ENCODE data around the gene SGSM1.

The SGSM1 gene

GRCh38 chr22:24763872-24764485, 42.0 kb upstream of the SGSM1 start:
- TF ChIP-seq CTCF (IDR thresholded peaks at IDR 0.05; ENCODE audit: low read depth, low read length) = no peak
- no peak for DNase-seq (ENCODE audit: low read depth, low spot score)
- in situ Hi-C loops (cut with HindIII; ENCODE audit: low sequenced_read_pairs) = no loop called here
- no peak overlapping the region for H3K4me3 ChIP-seq (ENCODE audit: low read depth, low read length)

GRCh38 chr22:24765166-24765565, 40.8 kb upstream of the SGSM1 start:
- no peak for TF ChIP-seq CTCF (IDR thresholded peaks at IDR 0.05; ENCODE audit: low read depth, low read length)
- H3K4me3 ChIP-seq (ENCODE audit: low read depth, low read length) = no peak overlapping the region
- DNase-seq (ENCODE audit: low read depth, low spot score) = no peak
- in situ Hi-C loops (cut with HindIII; ENCODE audit: low sequenced_read_pairs) = no loop called here

- in situ Hi-C loops (cut with HindIII; ENCODE audit: low sequenced_read_pairs) = no loop called here
- peak; percentile 56 for DNase-seq (ENCODE audit: low read depth, low spot score)
- TF ChIP-seq CTCF (IDR thresholded peaks at IDR 0.05; ENCODE audit: low read depth, low read length) = peak; percentile 78
- H3K4me3 ChIP-seq (ENCODE audit: low read depth, low read length) = no peak overlapping the region
Observed at GRCh38 chr22:24768537-24769374, 37.3 kb upstream of the SGSM1 start.

GRCh38 chr22:24772493-24773220, 33.4 kb upstream of the SGSM1 start:
- in situ Hi-C loops (cut with HindIII; ENCODE audit: low sequenced_read_pairs) = no loop called here
- peak; percentile 29 for DNase-seq (ENCODE audit: low read depth, low spot score)
- H3K4me3 ChIP-seq (ENCODE audit: low read depth, low read length) = no peak overlapping the region
- peak; percentile 71 for TF ChIP-seq CTCF (IDR thresholded peaks at IDR 0.05; ENCODE audit: low read depth, low read length)

- TF ChIP-seq CTCF (IDR thresholded peaks at IDR 0.05; ENCODE audit: low read depth, low read length) = no peak
- in situ Hi-C loops (cut with HindIII; ENCODE audit: low sequenced_read_pairs) = no loop called here
- no peak for DNase-seq (ENCODE audit: low read depth, low spot score)
- H3K4me3 ChIP-seq (ENCODE audit: low read depth, low read length) = no peak overlapping the region
Observed at GRCh38 chr22:24775769-24776492, 30.1 kb upstream of the SGSM1 start.

- no peak for TF ChIP-seq CTCF (IDR thresholded peaks at IDR 0.05; ENCODE audit: low read depth, low read length)
- in situ Hi-C loops (cut with HindIII; ENCODE audit: low sequenced_read_pairs) = no loop called here
- DNase-seq (ENCODE audit: low read depth, low spot score) = no peak
- H3K4me3 ChIP-seq (ENCODE audit: low read depth, low read length) = no peak overlapping the region
Observed at GRCh38 chr22:24776525-24776924, 29.5 kb upstream of the SGSM1 start.

Measured in astrocyte of the spinal cord (primary cell).